HT-29 (cell line): Measurements from ENCODE around the gene CAPZB. TPM values are rescaled to one million over a fixed set of nuclear protein-coding genes. Genes with fewer than 3 reads are reported as not detected.
"Not testable (repeated sequence)": the region's sequence is repeated elsewhere in the genome, so short reads cannot be mapped to it uniquely, and the experiment has no call there.

ENCODE experiments used
- DNase-seq: peaks from one replicate; pipeline ENCODE4 v3.0.0-alpha.2; 2015; ENCODE audit warnings: low spot score
- total RNA-seq: library from RNA; depleted of rRNA; stranded (reverse); fragments of >200 nt; shearing (Covaris generic); gene quantifications from 2 replicates; pipeline ENCODE4 v1.2.3, GENCODE V29; 2014; rRNA removed

Gene CAPZB
- 71.9 and 87.3 TPM in 2 replicates for total RNA-seq

- peak; percentile 90 for DNase-seq
Observed at GRCh38 chr1:19485362-19486187, at the start of gene CAPZB. Gene CAPZB (minus strand): TSS chr1:19485539. CDS start chr1:19485438, 101 bp downstream.

DNA sequence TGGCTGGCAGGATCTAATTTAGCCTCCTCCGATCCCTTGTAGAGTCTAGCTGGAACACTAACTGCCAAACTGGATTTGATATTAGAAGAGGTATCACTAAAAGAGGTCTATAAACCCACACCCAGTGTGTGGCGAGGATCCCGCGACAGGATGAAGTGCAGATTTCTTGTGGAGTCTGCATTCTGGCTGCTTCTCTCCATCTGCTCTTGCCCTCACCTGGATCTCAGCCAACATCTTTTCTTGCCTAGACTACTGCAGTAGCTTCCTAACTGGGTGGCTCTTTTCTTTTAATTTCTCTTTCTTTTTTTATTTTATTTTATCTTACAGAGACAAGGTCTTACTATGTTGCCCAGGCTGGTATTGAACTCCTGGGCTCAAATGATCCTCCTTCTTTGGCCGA is 48.9 kb upstream of the CAPZB start:
- DNase-seq, result no peak

DNA sequence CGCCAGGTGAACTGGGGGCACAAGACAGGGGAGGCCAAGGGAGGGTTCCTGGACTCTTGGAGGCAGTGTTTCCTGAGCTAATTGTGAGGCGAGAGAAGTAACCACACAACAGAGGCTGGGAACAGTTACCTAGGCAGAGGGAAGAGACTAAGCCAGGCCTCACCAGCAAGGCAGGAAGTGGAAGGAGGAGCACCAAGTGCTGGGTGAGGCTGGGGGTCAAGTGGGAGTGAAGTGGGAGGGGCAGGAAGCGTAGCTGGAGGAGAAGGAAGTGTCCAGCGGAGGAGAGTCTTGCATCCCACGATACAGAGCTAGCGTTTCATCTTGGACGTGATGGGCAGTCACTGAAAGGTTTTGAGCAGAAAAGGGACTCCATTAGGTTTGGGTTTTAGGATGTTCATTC is 48.3 kb upstream of the CAPZB start:
- DNase-seq, result no peak

- DNase-seq, result no peak
Observed at GRCh38 chr1:19532519-19532918, 47.2 kb upstream of the CAPZB start.

GRCh38 chr1:19529664-19530063 is 44.3 kb upstream of the CAPZB start:
- DNase-seq, result no peak

DNA sequence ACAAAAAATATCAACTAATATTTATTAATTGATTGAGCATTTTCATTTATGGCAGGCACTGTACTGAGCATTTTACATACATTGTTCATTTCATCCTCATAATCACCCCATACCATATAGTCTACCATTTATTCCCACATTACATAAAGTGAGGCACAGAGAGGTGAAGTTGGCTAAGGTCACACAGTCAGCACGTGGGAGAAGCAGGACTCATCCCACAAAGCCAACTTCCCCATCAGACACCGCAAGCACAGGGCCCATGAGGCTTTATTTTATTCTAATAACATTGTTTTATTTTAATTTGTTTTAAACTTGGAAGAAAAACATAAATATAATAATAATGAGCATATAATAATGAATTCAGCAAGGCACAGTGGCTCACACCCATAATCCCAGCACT is 43.1 kb upstream of the CAPZB start:
- no peak for DNase-seq

- DNase-seq, result peak; percentile 7
Observed at GRCh38 chr1:19525607-19526545, 40.5 kb upstream of the CAPZB start.

DNA sequence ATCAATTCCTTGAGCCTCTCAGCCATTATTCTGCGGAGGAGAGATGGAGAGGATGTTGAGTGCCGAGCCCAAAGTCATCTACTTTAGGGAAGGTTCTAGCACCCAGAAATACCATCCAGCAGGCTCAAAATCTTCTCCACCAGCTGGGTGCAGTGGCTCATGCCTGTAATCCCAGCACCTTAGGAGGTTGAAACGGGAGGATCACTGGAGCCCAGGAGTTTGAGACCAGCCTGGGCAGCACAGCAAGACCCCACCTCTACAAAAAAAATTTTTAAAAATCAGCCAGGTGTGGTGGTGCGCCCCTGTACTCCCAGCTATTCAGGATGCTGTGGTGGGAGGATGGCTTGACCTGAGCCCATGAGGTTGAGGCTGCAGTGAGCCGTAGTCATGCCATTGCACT is 39.5 kb upstream of the CAPZB start:
- DNase-seq, result no peak

GRCh38 chr1:19522570-19522969 is 37.2 kb upstream of the CAPZB start:
- DNase-seq, result not testable (repeated sequence)

GRCh38 chr1:19521411-19521810 is 36.1 kb upstream of the CAPZB start:
- DNase-seq, result no peak

GRCh38 chr1:19517017-19517416 is 31.7 kb upstream of the CAPZB start:
- no peak for DNase-seq

GRCh38 chr1:19515201-19515600 is 29.9 kb upstream of the CAPZB start:
- no peak for DNase-seq

- DNase-seq, result no peak
Observed at GRCh38 chr1:19514391-19514831, 29.1 kb upstream of the CAPZB start.

DNA sequence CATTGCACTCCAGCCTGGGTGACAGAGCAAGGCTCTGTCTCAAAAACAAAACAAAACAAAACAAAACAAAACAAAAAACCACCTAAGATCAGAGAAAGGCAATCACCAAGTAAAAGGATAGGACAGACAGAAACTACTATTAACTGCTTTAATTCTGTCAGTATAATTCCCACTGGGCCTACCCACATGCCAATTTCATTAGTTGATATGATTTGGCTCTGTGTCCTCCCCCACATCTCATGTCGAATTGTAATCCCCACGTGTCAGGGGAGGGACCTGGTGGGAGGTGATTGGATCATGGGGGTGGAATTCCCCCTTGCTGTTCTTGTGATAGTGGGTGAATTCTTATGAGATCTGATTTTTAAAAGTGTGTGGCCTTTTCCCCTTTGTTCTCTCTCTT is 27.2 kb upstream of the CAPZB start:
- no peak for DNase-seq

GRCh38 chr1:19511116-19511515 is 25.8 kb upstream of the CAPZB start:
- no peak for DNase-seq

GRCh38 chr1:19509647-19510046 is 24.3 kb upstream of the CAPZB start:
- not testable (repeated sequence) for DNase-seq

DNA sequence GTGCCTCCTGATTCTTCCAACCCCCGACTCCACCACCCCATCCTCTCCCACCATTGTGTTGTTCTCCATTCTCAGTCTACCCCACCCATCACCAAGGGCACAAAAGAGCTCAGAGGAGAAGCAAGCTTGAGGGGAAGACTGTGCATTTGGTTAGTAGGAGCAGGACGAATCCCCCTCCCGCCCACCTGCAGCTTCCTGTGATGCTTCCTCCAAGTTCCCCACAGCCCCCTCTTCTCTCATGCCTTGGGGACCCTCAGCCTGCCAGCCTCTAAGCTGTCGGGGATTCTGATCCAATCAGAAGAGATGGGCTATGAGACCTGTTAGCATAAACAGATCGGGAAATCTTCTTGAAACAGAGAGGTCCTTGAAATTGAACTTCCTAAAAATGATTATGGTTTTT is 22.2 kb upstream of the CAPZB start:
- DNase-seq, result no peak

GRCh38 chr1:19505693-19506457 is 20.5 kb upstream of the CAPZB start:
- no peak for DNase-seq

- no peak for DNase-seq
Observed at GRCh38 chr1:19504796-19505692, 19.7 kb upstream of the CAPZB start.

DNA sequence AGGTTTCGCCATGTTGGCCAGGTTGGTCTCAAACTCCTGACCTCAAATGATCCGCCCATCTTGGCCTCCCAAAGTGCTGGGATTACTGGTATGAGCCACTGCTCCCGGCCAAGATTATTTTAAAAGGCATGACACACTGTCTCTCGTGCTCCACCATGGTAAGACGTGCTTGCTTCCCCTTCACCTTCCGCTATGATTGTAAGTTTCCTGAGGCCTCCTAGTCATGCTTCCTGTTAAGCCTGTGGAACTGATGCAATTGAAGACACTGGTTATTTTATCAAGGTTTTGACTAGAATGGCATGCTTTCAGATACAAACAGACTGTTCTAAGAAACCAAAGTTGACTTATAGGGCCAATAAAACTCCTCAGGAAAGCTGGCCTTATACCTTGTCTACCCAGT is 16.9 kb upstream of the CAPZB start:
- DNase-seq, result not testable (repeated sequence)

- not testable (repeated sequence) for DNase-seq
Observed at GRCh38 chr1:19499887-19500286, 14.5 kb upstream of the CAPZB start.
